A673 (cell line): ENCODE results near the gene NBAS. TPM values are rescaled to one million over a fixed set of nuclear protein-coding genes. Genes with fewer than 3 reads are reported as not detected.

Source experiments
- BruUV-seq: library from RNA; stranded (reverse); fragments of 400-500 nt; replicated peaks from 2 replicates; lab custom pipeline; 2021; lab: Mats Ljungman, UMichigan
- CTCF ChIA-PET: fragments of 300-600 bp; sonication (Branson Sonifier 250); formaldehyde crosslinking; loops from one replicate; lab custom pipeline; 2022; ENCODE audit warnings: antibody characterized with exemption; lab: Charles Lee
- POLR2A ChIA-PET: fragments of 300-600 bp; sonication (Branson Sonifier 250); formaldehyde crosslinking; loops from one replicate; lab custom pipeline; 2022; ENCODE audit warnings: antibody characterized with exemption; ENCODE audit not compliant: low non-redundant PET; lab: Charles Lee
- DNase-seq: peaks from one replicate; pipeline ENCODE4 v3.0.0-alpha.2; 2015; ENCODE audit warnings: low spot score
- H3K27ac ChIP-seq: fragments of 200-600 bp; sonication (generic); 2 replicates; pipeline ENCODE4 v1.5.1; 2016; ENCODE audit warnings: mixed run types, low read depth, mild to moderate bottlenecking, mixed read lengths, antibody characterized with exemption, low read length; ENCODE audit not compliant: poor library complexity, severe bottlenecking
- H3K27me3 ChIP-seq: fragments of 200-600 bp; sonication (generic); replicated peaks from 2 replicates; pipeline ENCODE4 v1.6.1; 2017; ENCODE audit warnings: mixed run types, low read depth, mild to moderate bottlenecking, mixed read lengths, antibody characterized with exemption, low read length; ENCODE audit not compliant: insufficient read depth, poor library complexity
- H3K36me3 ChIP-seq: fragments of 200-600 bp; sonication (generic); 2 replicates; pipeline ENCODE4 v1.6.1; 2016; ENCODE audit warnings: mixed run types, mild to moderate bottlenecking, mixed read lengths, antibody characterized with exemption, low read length; ENCODE audit not compliant: insufficient read depth, poor library complexity, severe bottlenecking
- H3K4me1 ChIP-seq: fragments of 200-600 bp; sonication (generic); 2 replicates; pipeline ENCODE4 v1.6.1; 2017; ENCODE audit warnings: mixed run types, mild to moderate bottlenecking, mixed read lengths, antibody characterized with exemption, low read length; ENCODE audit not compliant: insufficient read depth, poor library complexity, severe bottlenecking
- H3K4me3 ChIP-seq: fragments of 200-600 bp; sonication (generic); 2 replicates; pipeline ENCODE4 v1.5.1; 2016; ENCODE audit warnings: low read depth, mixed run types, mild to moderate bottlenecking, mixed read lengths, low read length; ENCODE audit not compliant: poor library complexity, severe bottlenecking
- H3K9me3 ChIP-seq: fragments of 200-600 bp; sonication (generic); 2 replicates; pipeline ENCODE4 v1.6.1; 2016; ENCODE audit warnings: mixed run types, low read depth, mild to moderate bottlenecking, mixed read lengths, antibody characterized with exemption, low read length; ENCODE audit not compliant: poor library complexity, severe bottlenecking
- EZH2 ChIP-seq: fragments of 200-600 bp; sonication (generic); IDR thresholded peaks from 2 replicates; pipeline ENCODE4 v1.6.1; 2017; ENCODE audit warnings: borderline replicate concordance, low read depth, mild to moderate bottlenecking, mixed read lengths, antibody characterized with exemption, low read length; ENCODE audit not compliant: poor library complexity, severe bottlenecking
- intact Hi-C: fragments of 100-400 bp; cut with micrococcal nuclease; formaldehyde crosslinking; loops from one replicate; pipeline ENCODE4 v1.10.0; 2022; ENCODE audit not compliant: unreplicated experiment
- total RNA-seq: library from RNA; stranded (reverse); gene quantifications from 2 replicates; pipeline ENCODE4 v1.2.3, GENCODE V29; 2021
- TF ChIP-seq, protein P1 (sequence below): fragments of 300-800, 200-600 bp; sonication (generic); conservative IDR thresholded peaks from 2 replicates; pipeline ENCODE4 v1.5.1; 2017; ENCODE audit warnings: low read depth, mild to moderate bottlenecking, antibody characterized with exemption, low read length, moderate library complexity, mixed read lengths

The NBAS gene
- total RNA-seq, 1 experiment from 2014 or later, result 38.7 TPM

DNA sequence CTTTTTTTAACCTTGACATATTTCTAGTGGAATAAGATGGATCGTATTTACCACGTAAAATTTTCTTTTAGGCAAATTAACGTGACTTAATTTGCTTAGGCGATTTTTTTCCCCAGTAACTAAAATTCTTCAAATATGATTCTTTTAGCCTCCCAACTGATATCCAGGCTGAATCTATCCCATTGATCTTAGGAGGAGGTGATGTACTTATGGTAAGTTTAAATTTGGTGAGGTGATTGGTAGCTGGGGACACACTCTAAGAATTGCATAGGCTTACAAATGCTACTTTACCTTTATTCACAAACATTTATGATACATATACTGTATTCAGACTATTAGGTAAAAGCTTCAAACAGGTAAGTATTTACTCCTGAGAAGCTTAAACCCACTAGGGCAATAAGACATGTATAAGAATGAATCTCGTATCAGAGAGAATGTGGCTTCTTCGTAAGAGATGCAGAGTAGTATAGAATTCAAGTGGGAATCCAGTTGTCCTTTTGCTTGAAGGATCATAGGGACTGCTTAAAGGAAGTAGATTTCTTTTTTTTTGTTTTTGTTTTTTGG is 34.3 kb upstream of the NBAS start:
- CTCF ChIA-PET, result no interaction called here
- DNase-seq, result no peak
- no peaks in the 10 kb centered on the region for H3K27me3 ChIP-seq
- H3K27ac ChIP-seq, result no peak overlapping the region
- H3K4me1 ChIP-seq, result peaks cover 5% of the 10 kb centered on the region
- no peak for TF ChIP-seq EZH2
- TF ChIP-seq, protein P1, sequence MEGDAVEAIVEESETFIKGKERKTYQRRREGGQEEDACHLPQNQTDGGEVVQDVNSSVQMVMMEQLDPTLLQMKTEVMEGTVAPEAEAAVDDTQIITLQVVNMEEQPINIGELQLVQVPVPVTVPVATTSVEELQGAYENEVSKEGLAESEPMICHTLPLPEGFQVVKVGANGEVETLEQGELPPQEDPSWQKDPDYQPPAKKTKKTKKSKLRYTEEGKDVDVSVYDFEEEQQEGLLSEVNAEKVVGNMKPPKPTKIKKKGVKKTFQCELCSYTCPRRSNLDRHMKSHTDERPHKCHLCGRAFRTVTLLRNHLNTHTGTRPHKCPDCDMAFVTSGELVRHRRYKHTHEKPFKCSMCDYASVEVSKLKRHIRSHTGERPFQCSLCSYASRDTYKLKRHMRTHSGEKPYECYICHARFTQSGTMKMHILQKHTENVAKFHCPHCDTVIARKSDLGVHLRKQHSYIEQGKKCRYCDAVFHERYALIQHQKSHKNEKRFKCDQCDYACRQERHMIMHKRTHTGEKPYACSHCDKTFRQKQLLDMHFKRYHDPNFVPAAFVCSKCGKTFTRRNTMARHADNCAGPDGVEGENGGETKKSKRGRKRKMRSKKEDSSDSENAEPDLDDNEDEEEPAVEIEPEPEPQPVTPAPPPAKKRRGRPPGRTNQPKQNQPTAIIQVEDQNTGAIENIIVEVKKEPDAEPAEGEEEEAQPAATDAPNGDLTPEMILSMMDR, result no peak
- intact Hi-C loops, result no loop called here
- BruUV-seq, result no TSS peak
- H3K4me3 ChIP-seq, result no peak overlapping the region
- H3K36me3 ChIP-seq, result peaks cover 53% of the 10 kb centered on the region
- H3K9me3 ChIP-seq, result no peaks in the 10 kb centered on the region
- POLR2A ChIA-PET, result no interaction called here

DNA sequence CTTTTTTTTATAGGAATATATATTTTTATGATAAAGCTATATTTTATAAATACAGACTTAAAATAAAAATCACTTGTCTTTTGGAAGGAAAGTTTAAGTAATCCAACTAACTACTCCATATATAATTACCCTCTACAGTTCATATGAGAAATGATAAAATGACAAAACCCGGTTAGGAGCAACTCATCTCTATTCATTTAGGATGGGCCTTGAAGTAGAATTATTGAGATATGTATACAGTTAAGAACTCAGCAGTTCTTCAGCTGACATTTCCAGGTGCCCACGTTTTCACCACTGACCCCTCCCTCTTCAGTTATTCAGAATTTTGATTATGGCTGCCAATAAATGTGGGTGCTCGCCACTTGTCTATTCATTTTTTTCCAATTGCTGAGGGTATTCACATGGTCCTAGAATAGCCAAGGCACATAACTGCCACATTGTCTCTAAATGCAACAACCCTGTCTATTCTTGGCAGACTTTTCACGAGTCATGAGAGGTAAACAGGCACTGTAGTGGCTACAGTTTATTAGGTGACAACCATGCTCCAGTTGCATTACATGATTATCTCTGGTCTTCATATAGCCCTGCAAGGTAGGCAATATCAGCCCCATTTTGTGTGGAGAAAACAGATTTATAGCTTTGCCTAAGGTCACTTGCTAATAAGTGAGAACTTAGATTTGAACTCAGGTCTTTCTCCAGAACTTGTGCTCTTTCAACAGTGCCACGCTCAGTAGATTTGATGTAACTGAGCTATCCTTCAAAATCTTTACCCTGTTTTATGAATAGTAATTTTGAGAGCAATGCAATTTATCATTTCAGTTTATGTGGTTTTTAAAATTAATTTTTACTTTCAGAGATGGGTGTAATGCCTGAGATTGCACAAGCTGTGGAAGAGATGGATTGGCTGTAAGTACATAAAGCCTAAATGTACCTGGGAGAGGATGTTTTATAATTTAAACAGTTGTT is 33.4 kb upstream of the NBAS start:
- Histone ChIP-seq H3K4me3 (no peak overlapping the region), H3K4me1 (peaks cover 5% of the 10 kb centered on the region), H3K36me3 (peaks cover 45% of the 10 kb centered on the region), H3K27ac (no peak overlapping the region), H3K9me3 (no peaks in the 10 kb centered on the region), H3K27me3 (no peaks in the 10 kb centered on the region)
- CTCF ChIA-PET, result no interaction called here
- BruUV-seq, result no TSS peak
- no peak for DNase-seq
- no peak for TF ChIP-seq EZH2
- TF ChIP-seq, protein P1, result no peak
- intact Hi-C loops, result no loop called here
- POLR2A ChIA-PET, result no interaction called here

DNA sequence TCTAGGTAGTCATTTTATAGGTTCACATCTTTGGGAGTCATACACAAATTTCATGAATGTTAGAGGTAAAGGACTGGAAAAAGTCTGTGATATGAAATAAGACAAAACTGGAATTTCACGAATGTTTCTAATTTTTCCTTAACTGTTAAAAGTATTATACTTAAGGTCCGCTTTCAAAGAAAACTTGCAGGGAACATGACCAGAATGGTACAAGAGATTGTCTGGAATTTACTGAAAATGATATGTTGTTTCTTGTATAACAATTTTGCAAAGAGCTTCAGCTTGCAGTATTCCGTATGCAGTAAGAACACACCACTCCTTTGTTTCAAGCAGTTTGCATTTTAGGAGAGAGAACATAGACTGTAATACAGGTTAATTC is 32.2 kb upstream of the NBAS start:
- peak overlapping the region; percentile 84 for H3K4me3 ChIP-seq
- H3K36me3 ChIP-seq, result peaks cover 34% of the 10 kb centered on the region
- DNase-seq, result no peak
- intact Hi-C loops, result no loop called here
- H3K27me3 ChIP-seq, result no peaks in the 10 kb centered on the region
- CTCF ChIA-PET, result interaction anchor here (0.8 kb wide), 1 partner anchor 16 kb away, joined by 3 read pairs; no protein-coding TSS in a partner anchor
- H3K27ac ChIP-seq, result no peak overlapping the region
- BruUV-seq, result no TSS peak
- peaks cover 5% of the 10 kb centered on the region for H3K4me1 ChIP-seq
- H3K9me3 ChIP-seq, result no peaks in the 10 kb centered on the region
- no peak for TF ChIP-seq EZH2
- TF ChIP-seq, protein P1, result no peak
- POLR2A ChIA-PET, result no interaction called here
